Measurements from ENCODE around the gene MINDY2.

GRCh38 chr15:58742819-58743502 is 28.1 kb upstream of the MINDY2 start:
- TF ChIP-seq CTCF (IDR thresholded peaks at IDR 0.05) = no peak
- TF ChIP-seq POLR2A (IDR thresholded peaks at IDR 0.05; ENCODE audit: low read depth) = no peak
- TF ChIP-seq EP300 (IDR thresholded peaks at IDR 0.05) = no peak

Data from esophagus muscularis mucosa (tissue), 4 donors.